MM.1S (cell line): ENCODE data around the gene LCE3E.

Experiments
- DNase-seq: peaks from one replicate; pipeline ENCODE4 v3.0.0-alpha.2; 2015
- H2AFZ ChIP-seq: fragments of 300-600 bp; sonication (generic); 2 replicates; pipeline ENCODE4 v1.6.0; 2016; ENCODE audit warnings: antibody characterized with exemption, low read length
- H3F3A ChIP-seq: fragments of 300-600 bp; sonication (generic); 2 replicates; pipeline ENCODE4 v1.6.1; 2016; ENCODE audit warnings: mild to moderate bottlenecking, antibody characterized with exemption, low read length, moderate library complexity, mixed read lengths; ENCODE audit not compliant: insufficient read depth
- H3K27ac ChIP-seq: fragments of 300-600 bp; sonication (generic); 2 replicates; pipeline ENCODE4 v1.5.1; 2016; ENCODE audit warnings: mild to moderate bottlenecking, low read length
- H3K27me3 ChIP-seq: fragments of 300-600 bp; sonication (generic); replicated peaks from 2 replicates; pipeline ENCODE4 v1.6.0; 2016; ENCODE audit warnings: low read length; ENCODE audit not compliant: insufficient read depth
- H3K36me3 ChIP-seq: fragments of 300-600 bp; sonication (generic); replicated peaks from 2 replicates; pipeline ENCODE4 v1.6.1; 2016; ENCODE audit warnings: mild to moderate bottlenecking, low read length, mixed read lengths; ENCODE audit not compliant: insufficient read depth
- H3K4me1 ChIP-seq: fragments of 300-600 bp; sonication (generic); 2 replicates; pipeline ENCODE4 v1.6.1; 2016; ENCODE audit warnings: low read length, mixed read lengths
- H3K4me2 ChIP-seq: fragments of 300-600 bp; sonication (generic); 2 replicates; pipeline ENCODE4 v1.6.0; 2016; ENCODE audit warnings: low read depth, low read length
- H3K4me3 ChIP-seq: fragments of 300-600 bp; sonication (generic); 2 replicates; pipeline ENCODE4 v1.5.1; 2016; ENCODE audit warnings: low read length, mixed read lengths
- H3K79me2 ChIP-seq: fragments of 300-600 bp; sonication (generic); 2 replicates; pipeline ENCODE4 v1.6.1; 2016; ENCODE audit warnings: mixed run types, low read length, mixed read lengths
- H3K9ac ChIP-seq: fragments of 300-600 bp; sonication (generic); 2 replicates; pipeline ENCODE4 v1.6.1; 2016; ENCODE audit warnings: low read length, mixed read lengths
- H3K9me2 ChIP-seq: fragments of 300-600 bp; sonication (generic); replicated peaks from 2 replicates; pipeline ENCODE4 v1.6.1; 2016; ENCODE audit warnings: mild to moderate bottlenecking, low read length, mixed read lengths; ENCODE audit not compliant: insufficient read depth
- H3K9me3 ChIP-seq: fragments of 300-600 bp; sonication (generic); replicated peaks from 2 replicates; pipeline ENCODE4 v1.6.1; 2016; ENCODE audit warnings: mild to moderate bottlenecking, low read length, mixed read lengths; ENCODE audit not compliant: insufficient read depth
- H4K20me1 ChIP-seq: fragments of 300-600 bp; sonication (generic); 2 replicates; pipeline ENCODE4 v1.6.1; 2016; ENCODE audit warnings: mild to moderate bottlenecking, low read length, moderate library complexity, mixed read lengths; ENCODE audit not compliant: insufficient read depth
- CTCF ChIP-seq: fragments of 300-600 bp; sonication (generic); IDR thresholded peaks from 2 replicates; pipeline ENCODE4 v1.5.1; 2016; ENCODE audit warnings: antibody characterized with exemption, low read length, mixed read lengths
- EZH2 ChIP-seq: fragments of 300-600 bp; sonication (generic); optimal IDR thresholded peaks from 2 replicates; pipeline ENCODE3; 2017; ENCODE audit warnings: low read depth, mild to moderate bottlenecking, antibody characterized with exemption, low read length, mixed read lengths
- EZH2phosphoT487 ChIP-seq: fragments of 300-600 bp; sonication (generic); IDR thresholded peaks from 2 replicates; pipeline ENCODE4 v1.6.1; 2018; ENCODE audit warnings: antibody characterized with exemption, low read length

LCE3E gene

GRCh38 chr1:152535774-152536173 is 30.8 kb downstream of the LCE3E start:
- Histone ChIP-seq H3F3A (no peaks in the 10 kb centered on the region), H4K20me1 (no peaks in the 10 kb centered on the region), H3K4me3 (no peak overlapping the region), H3K4me2 (no peak overlapping the region), H3K79me2 (no peaks in the 10 kb centered on the region), H3K9me2 (no peaks in the 10 kb centered on the region), H3K27ac (no peak overlapping the region), H3K9me3 (no peaks in the 10 kb centered on the region), H3K4me1 (no peaks in the 10 kb centered on the region), H3K36me3 (no peaks in the 10 kb centered on the region), H2AFZ (no peak overlapping the region), H3K27me3 (no peaks in the 10 kb centered on the region), H3K9ac (no peak overlapping the region)
- no peak for DNase-seq
- no peak for TF ChIP-seq CTCF
- no peak for TF ChIP-seq EZH2
- no peak for TF ChIP-seq EZH2phosphoT487

GRCh38 chr1:152533327-152533938 is 33.1 kb downstream of the LCE3E start:
- H3K4me1 ChIP-seq, result no peaks in the 10 kb centered on the region
- peak; percentile 56 for DNase-seq
- TF ChIP-seq EZH2phosphoT487, result no peak
- peak; percentile 96 for TF ChIP-seq CTCF

GRCh38 chr1:152525080-152525641 is 41.4 kb downstream of the LCE3E start:
- Histone ChIP-seq H3K9me3 (no peaks in the 10 kb centered on the region), H2AFZ (no peak overlapping the region), H4K20me1 (no peaks in the 10 kb centered on the region), H3K27ac (no peak overlapping the region), H3K36me3 (no peaks in the 10 kb centered on the region), H3K4me3 (no peak overlapping the region), H3K27me3 (no peaks in the 10 kb centered on the region), H3K9ac (no peak overlapping the region), H3F3A (no peaks in the 10 kb centered on the region), H3K4me1 (no peaks in the 10 kb centered on the region), H3K4me2 (no peak overlapping the region), H3K79me2 (no peaks in the 10 kb centered on the region), H3K9me2 (no peaks in the 10 kb centered on the region)
- no peak for DNase-seq
- TF ChIP-seq EZH2, result no peak
- no peak for TF ChIP-seq EZH2phosphoT487
- TF ChIP-seq CTCF, result no peak

More at GRCh38 chr1:152533327-152533938, 33.1 kb downstream of the LCE3E start:
- Histone ChIP-seq H3K9ac (no peak overlapping the region), H3K79me2 (no peaks in the 10 kb centered on the region), H3K27ac (no peak overlapping the region), H4K20me1 (no peaks in the 10 kb centered on the region), H3K27me3 (no peaks in the 10 kb centered on the region), H3K36me3 (no peaks in the 10 kb centered on the region), H3K9me2 (no peaks in the 10 kb centered on the region), H3K4me2 (no peak overlapping the region), H3K9me3 (no peaks in the 10 kb centered on the region), H3F3A (no peaks in the 10 kb centered on the region), H3K4me3 (no peak overlapping the region), H2AFZ (no peak overlapping the region)
